Smooth muscle cell of bladder (primary cell): ENCODE results near the gene VAC14. TPM values are rescaled to one million over a fixed set of nuclear protein-coding genes. Genes with fewer than 3 reads are reported as not detected.

Experiments
- total RNA-seq: library from RNA; depleted of rRNA; stranded (reverse); fragments of >200 nt; gene quantifications from 2 replicates; pipeline ENCODE4 v1.2.3, GENCODE V29; 2014

The VAC14 gene
- 13.7 and 21.4 TPM in 2 replicates for total RNA-seq

DNA sequence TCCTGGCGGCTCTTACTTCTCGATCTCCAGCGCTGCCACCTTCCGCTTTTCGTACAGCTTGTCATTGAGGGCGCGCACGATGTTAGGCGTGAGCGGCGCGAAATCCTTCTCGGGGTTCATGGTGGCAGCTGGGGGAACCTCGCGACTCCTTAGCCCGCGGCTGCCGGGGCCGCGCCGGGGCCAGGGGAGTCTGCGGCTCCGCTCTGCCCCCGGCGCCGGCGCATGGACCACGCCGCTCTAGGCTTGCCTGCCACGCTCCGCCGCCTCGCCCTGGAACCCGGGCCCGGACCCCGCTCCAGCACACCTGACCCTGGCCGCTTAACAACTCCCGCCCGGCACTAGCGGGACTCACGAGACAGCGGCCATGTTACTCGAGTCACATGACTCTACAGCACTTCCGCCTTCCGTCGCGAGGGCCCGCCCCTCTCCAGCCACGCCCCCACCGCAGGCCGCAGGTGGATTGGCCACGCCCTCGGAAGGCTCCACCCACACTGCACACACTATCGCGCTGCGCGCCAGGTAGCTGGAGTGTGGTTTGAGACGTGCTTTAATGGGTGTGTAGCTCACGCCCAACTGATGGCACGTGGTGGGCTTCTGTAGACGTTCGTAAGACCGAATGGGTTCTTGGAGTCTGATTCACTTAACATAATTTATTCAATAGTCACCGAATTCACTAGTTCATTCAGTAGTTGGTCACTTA lies at the start of gene VAC14:
TSS of gene VAC14 (minus strand) at position 378 of the 700 bp plus-strand sequence. CDS start at position 120, 258 bp downstream.

DNA sequence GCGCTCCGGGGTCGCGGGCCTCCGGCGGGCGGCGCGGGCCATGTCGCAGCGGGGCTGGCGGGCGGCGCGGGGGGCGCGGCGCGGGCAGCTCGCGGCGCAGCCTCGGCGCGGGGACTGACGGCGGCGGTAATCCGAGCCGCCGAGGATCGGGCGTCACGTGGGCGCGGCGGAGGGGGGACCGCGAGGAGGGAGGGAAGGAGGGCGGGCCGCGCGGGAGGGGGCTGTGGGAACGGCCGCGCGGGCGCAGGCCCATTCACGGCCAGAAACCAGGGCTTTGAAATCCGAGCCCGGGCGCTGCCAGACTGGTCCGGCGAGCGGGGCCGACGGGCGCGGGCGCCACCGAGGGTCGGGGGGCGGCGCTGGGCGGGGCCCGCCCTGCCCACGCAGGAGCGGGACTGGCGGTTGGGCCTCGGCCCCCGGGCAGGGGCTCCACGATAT lies 115.0 kb downstream of the VAC14 start, which contains the start of gene MTSS2:
TSS of gene MTSS2 (minus strand) at position 116 of the 438 bp plus-strand sequence. CDS start 262 bp downstream, outside the sequence.

DNA sequence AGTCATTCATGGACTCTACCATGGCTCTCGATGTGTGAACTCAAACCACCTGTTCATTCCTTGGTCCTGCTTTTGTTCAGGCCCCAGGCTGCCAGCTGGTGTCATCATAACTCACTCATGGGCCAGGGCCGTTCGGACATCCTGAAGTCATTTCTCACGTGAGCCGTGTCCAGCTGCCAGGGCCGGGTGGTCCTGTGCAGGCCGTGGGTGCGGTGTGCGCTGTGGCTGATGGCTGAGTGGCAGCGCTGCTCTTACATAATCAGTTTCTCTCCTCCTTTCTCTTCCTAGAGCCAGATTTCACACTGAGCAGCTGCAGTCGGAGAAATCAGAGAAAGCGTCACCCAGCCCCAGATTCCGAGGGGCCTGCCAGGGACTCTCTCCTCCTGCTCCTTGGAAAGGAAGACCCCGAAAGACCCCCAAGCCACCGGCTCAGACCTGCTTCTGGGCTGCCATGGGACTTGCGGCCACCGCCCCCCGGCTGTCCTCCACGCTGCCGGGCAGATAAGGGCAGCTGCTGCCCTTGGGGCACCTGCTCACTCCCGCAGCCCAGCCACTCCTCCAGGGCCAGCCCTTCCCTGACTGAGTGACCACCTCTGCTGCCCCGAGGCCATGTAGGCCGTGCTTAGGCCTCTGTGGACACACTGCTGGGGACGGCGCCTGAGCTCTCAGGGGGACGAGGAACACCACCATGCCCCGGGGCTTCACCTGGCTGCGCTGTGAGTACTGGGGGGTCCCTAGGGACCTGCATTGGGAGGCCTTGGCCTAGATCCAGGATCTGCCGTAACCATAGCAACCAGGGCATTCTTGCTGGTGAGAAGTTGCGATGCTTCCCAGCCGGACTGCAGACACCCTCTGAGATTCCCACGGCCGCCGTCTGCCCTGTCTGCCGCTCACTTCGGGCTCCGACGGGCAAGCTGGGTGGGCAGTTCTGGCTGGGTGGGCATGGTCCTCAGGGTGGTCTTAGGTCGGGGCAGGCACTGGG lies 154.4 kb downstream of the VAC14 start, which contains the start of gene IL34:
TSS of gene IL34 (plus strand) at position 300 of the 982 bp plus-strand sequence. CDS start at position 689, 389 bp downstream.

Other genes with a start within 250 kb of the VAC14 start
- 4.1 and 5.3 TPM in 2 replicates for gene IL34, start 154.6 kb downstream of the VAC14 start, total RNA-seq
- 12.5 and 14.3 TPM in 2 replicates for gene MTSS2, start 115.1 kb downstream of the VAC14 start, total RNA-seq